ENCODE measurements around the gene LGR6.

The LGR6 gene

GRCh38 chr1:202228484-202229122 is 35.0 kb downstream of the LGR6 start:
- no peak for TF ChIP-seq ZNF565 (CRISPR knock-in tag; conservative IDR thresholded peaks at IDR 0.05; ENCODE audit: low read depth)
- TF ChIP-seq GLIS3 (CRISPR knock-in tag; IDR thresholded peaks at IDR 0.05) = no peak
- no peak for TF ChIP-seq ZNF8 (CRISPR knock-in tag; IDR thresholded peaks at IDR 0.05)
- no peak for TF ChIP-seq CREB5 (CRISPR knock-in tag; IDR thresholded peaks at IDR 0.05; ENCODE audit: low read depth)
- no peak for TF ChIP-seq ESRRG (CRISPR knock-in tag; IDR thresholded peaks at IDR 0.05)
- no peak for TF ChIP-seq CSRNP3 (CRISPR knock-in tag; IDR thresholded peaks at IDR 0.05)
- TF ChIP-seq ARNTL (CRISPR knock-in tag; IDR thresholded peaks at IDR 0.05; ENCODE audit: borderline replicate concordance, low read depth) = no peak
- no peak for TF ChIP-seq TOX (CRISPR knock-in tag; IDR thresholded peaks at IDR 0.05; ENCODE audit: borderline replicate concordance)
- no peak for TF ChIP-seq ISL1 (CRISPR knock-in tag; IDR thresholded peaks at IDR 0.05)
- no peak for ATAC-seq

GRCh38 chr1:202229376-202229775 is 35.8 kb downstream of the LGR6 start:
- no peak; the same call in 2 of the 3 replicates for ATAC-seq
- TF ChIP-seq TCF4 (CRISPR knock-in tag; IDR thresholded peaks at IDR 0.05; ENCODE audit: borderline replicate concordance) = no peak
- TF ChIP-seq SNAI2 (CRISPR knock-in tag; IDR thresholded peaks at IDR 0.05) = no peak
- no peak for TF ChIP-seq RARB (CRISPR knock-in tag; IDR thresholded peaks at IDR 0.05)
- no peak for TF ChIP-seq CSRNP3 (CRISPR knock-in tag; IDR thresholded peaks at IDR 0.05)
- no peak for TF ChIP-seq ZFP3 (CRISPR knock-in tag; IDR thresholded peaks at IDR 0.05)
- TF ChIP-seq OSR1 (CRISPR knock-in tag; IDR thresholded peaks at IDR 0.05) = no peak

GRCh38 chr1:202230061-202230938 is 36.7 kb downstream of the LGR6 start:
- no peak for ATAC-seq
- no peak for TF ChIP-seq ZFP3 (CRISPR knock-in tag; IDR thresholded peaks at IDR 0.05)
- TF ChIP-seq POU6F1 (CRISPR knock-in tag; IDR thresholded peaks at IDR 0.05; ENCODE audit: borderline replicate concordance, low read depth) = no peak
- TF ChIP-seq BACH2 (CRISPR knock-in tag; IDR thresholded peaks at IDR 0.05; ENCODE audit: borderline replicate concordance) = no peak
- no peak for TF ChIP-seq TSHZ2 (CRISPR knock-in tag; IDR thresholded peaks at IDR 0.05)
- no peak for TF ChIP-seq ZNF70 (CRISPR knock-in tag; IDR thresholded peaks at IDR 0.05)
- TF ChIP-seq PATZ1 (CRISPR knock-in tag; IDR thresholded peaks at IDR 0.05; ENCODE audit: borderline replicate concordance) = no peak
- no peak for TF ChIP-seq ARNTL (CRISPR knock-in tag; IDR thresholded peaks at IDR 0.05; ENCODE audit: borderline replicate concordance, low read depth)
- no peak for TF ChIP-seq ZNF8 (CRISPR knock-in tag; IDR thresholded peaks at IDR 0.05)
- TF ChIP-seq TCF4 (CRISPR knock-in tag; IDR thresholded peaks at IDR 0.05; ENCODE audit: borderline replicate concordance) = no peak
- TF ChIP-seq CSDC2 (CRISPR knock-in tag; IDR thresholded peaks at IDR 0.05) = no peak
- TF ChIP-seq ZFP30 (CRISPR knock-in tag; IDR thresholded peaks at IDR 0.05) = no peak
- TF ChIP-seq TOX (CRISPR knock-in tag; IDR thresholded peaks at IDR 0.05; ENCODE audit: borderline replicate concordance) = no peak
- no peak for TF ChIP-seq CREB5 (CRISPR knock-in tag; IDR thresholded peaks at IDR 0.05; ENCODE audit: low read depth)
- no peak for TF ChIP-seq SNAI2 (CRISPR knock-in tag; IDR thresholded peaks at IDR 0.05)
- no peak for TF ChIP-seq OSR1 (CRISPR knock-in tag; IDR thresholded peaks at IDR 0.05)
- TF ChIP-seq RARB (CRISPR knock-in tag; IDR thresholded peaks at IDR 0.05) = no peak
- TF ChIP-seq PPARA (CRISPR knock-in tag; IDR thresholded peaks at IDR 0.05; ENCODE audit: borderline replicate concordance) = no peak
- TF ChIP-seq GLIS3 (CRISPR knock-in tag; IDR thresholded peaks at IDR 0.05) = no peak
